Measurements from ENCODE around the gene NPIPB2. TPM values are rescaled to one million over a fixed set of nuclear protein-coding genes. Genes with fewer than 3 reads are reported as not detected.

The NPIPB2 gene
- polyA plus RNA-seq, 1 donor (not counting 4 experiments of a cell fraction or from before 2014, with no cell fraction given) = 5.5 TPM

- peaks cover 0 to under 1% of the 10 kb centered on the region in 2 experiments for H3K36me3 ChIP-seq (ENCODE audit: control insufficient read depth in 2 of 2, extremely low read depth in 1 of 2, insufficient read depth in 2 of 2, low read length in 2 of 2)
- no peaks in the 10 kb centered on the region for H4K20me1 ChIP-seq (ENCODE audit: control insufficient read depth, extremely low read depth, insufficient read depth, low read length)
- peaks cover 11% of the 10 kb centered on the region for H3K79me2 ChIP-seq (ENCODE audit: control insufficient read depth, insufficient read depth, low read length)
- dilution Hi-C loops (cut with MboI; ENCODE audit: extremely low pct_ligation_motif_present, low sequenced_read_pairs) = no loop called here
- H3K4me2 ChIP-seq (ENCODE audit: control insufficient read depth, extremely low read depth, insufficient read depth, low read depth, low read length) = no peak overlapping the region
- H3K9me1 ChIP-seq (ENCODE audit: control insufficient read depth, extremely low read depth, insufficient read depth, low read length) = no peaks in the 10 kb centered on the region
- no peaks in the 10 kb centered on the region for H3K27me3 ChIP-seq (ENCODE audit: control insufficient read depth, extremely low read depth, insufficient read depth, low read length)
- TF ChIP-seq EZH2 (IDR thresholded peaks at IDR 0.05; ENCODE audit: low read length) (no peak), CTCF (optimal IDR thresholded peaks at IDR 0.05 in 1 of 3, IDR thresholded peaks at IDR 0.05 in 1 of 3, conservative IDR thresholded peaks at IDR 0.05 in 1 of 3; ENCODE audit: extremely low read depth in 1 of 3, insufficient read depth in 2 of 3, low read length in 3 of 3) (no peak)
- H3K9me3 ChIP-seq (ENCODE audit: control insufficient read depth, low read depth, low read length) = no peaks in the 10 kb centered on the region
- H3K27ac ChIP-seq (ENCODE audit: control insufficient read depth, insufficient read depth, low read length) = no peak overlapping the region
- H3K4me3 ChIP-seq (ENCODE audit: control insufficient read depth in 2 of 3, extremely low read depth in 1 of 3, insufficient read depth in 2 of 3, low read depth in 1 of 3, low read length in 3 of 3) = no peak overlapping the region
- H3K4me1 ChIP-seq (ENCODE audit: control insufficient read depth, extremely low read depth, insufficient read depth, low read length) = peaks cover 13% of the 10 kb centered on the region
- no peak overlapping the region for H3K9ac ChIP-seq (ENCODE audit: control insufficient read depth, extremely low read depth, insufficient read depth, low read length)
- no peak for FAIRE-seq
- H2AFZ ChIP-seq (ENCODE audit: control insufficient read depth, low read length) = no peak overlapping the region
- DNase-seq (ENCODE audit: low read depth, low spot score) = no peak
Observed at GRCh38 chr16:11979013-11979672, 37.3 kb upstream of the NPIPB2 start.

- dilution Hi-C loops (cut with MboI; ENCODE audit: extremely low pct_ligation_motif_present, low sequenced_read_pairs) = no loop called here
- no peaks in the 10 kb centered on the region for H3K9me3 ChIP-seq (ENCODE audit: control insufficient read depth, low read depth, low read length)
- TF ChIP-seq EZH2 (IDR thresholded peaks at IDR 0.05; ENCODE audit: low read length) (no peak), CTCF (optimal IDR thresholded peaks at IDR 0.05 in 1 of 3, IDR thresholded peaks at IDR 0.05 in 1 of 3, conservative IDR thresholded peaks at IDR 0.05 in 1 of 3; ENCODE audit: extremely low read depth in 1 of 3, insufficient read depth in 2 of 3, low read length in 3 of 3) (no peak)
- H3K79me2 ChIP-seq (ENCODE audit: control insufficient read depth, insufficient read depth, low read length) = peaks cover 11% of the 10 kb centered on the region
- H3K4me2 ChIP-seq (ENCODE audit: control insufficient read depth, extremely low read depth, insufficient read depth, low read depth, low read length) = peak overlapping the region; percentile 96
- peak overlapping the region; percentile 82 for H3K9ac ChIP-seq (ENCODE audit: control insufficient read depth, extremely low read depth, insufficient read depth, low read length)
- H3K4me1 ChIP-seq (ENCODE audit: control insufficient read depth, extremely low read depth, insufficient read depth, low read length) = peaks cover 13% of the 10 kb centered on the region
- H3K27me3 ChIP-seq (ENCODE audit: control insufficient read depth, extremely low read depth, insufficient read depth, low read length) = no peaks in the 10 kb centered on the region
- no peak overlapping the region for H3K27ac ChIP-seq (ENCODE audit: control insufficient read depth, insufficient read depth, low read length)
- H2AFZ ChIP-seq (ENCODE audit: control insufficient read depth, low read length) = no peak overlapping the region
- H4K20me1 ChIP-seq (ENCODE audit: control insufficient read depth, extremely low read depth, insufficient read depth, low read length) = no peaks in the 10 kb centered on the region
- DNase-seq (ENCODE audit: low read depth, low spot score) (no peak), FAIRE-seq (no peak)
- no peaks in the 10 kb centered on the region for H3K9me1 ChIP-seq (ENCODE audit: control insufficient read depth, extremely low read depth, insufficient read depth, low read length)
- H3K4me3 ChIP-seq (ENCODE audit: control insufficient read depth in 2 of 3, extremely low read depth in 1 of 3, insufficient read depth in 2 of 3, low read depth in 1 of 3, low read length in 3 of 3) = peak overlapping the region in 2 of 3 experiments; percentile 10 to 84
- peaks cover 0 to 2% of the 10 kb centered on the region in 2 experiments for H3K36me3 ChIP-seq (ENCODE audit: control insufficient read depth in 2 of 2, extremely low read depth in 1 of 2, insufficient read depth in 2 of 2, low read length in 2 of 2)
Observed at GRCh38 chr16:11978080-11978479, 36.2 kb upstream of the NPIPB2 start.
